Omental fat pad (tissue), 4 donors: ENCODE measurements around the gene PPP1R7. TPM values are rescaled to one million over a fixed set of nuclear protein-coding genes. Genes with fewer than 3 reads are reported as not detected.
"Not testable (repeated sequence)": the region's sequence is repeated elsewhere in the genome, so short reads cannot be mapped to it uniquely, and the experiment has no call there.

Experiments
- ATAC-seq: fragments of 150-250 bp; one replicate; pipeline ENCODE4 v1.9.1; 2016; ENCODE audit warnings: mild to moderate bottlenecking, moderate library complexity; ENCODE audit not compliant: low FRiP score
- DNase-seq: peaks from one replicate; pipeline ENCODE4 v3.0.0-alpha.2; 2019; ENCODE audit warnings: low spot score
- CTCF ChIP-seq, 3 donors: fragments of 450-650 bp; IDR thresholded peaks; one replicate each; pipeline ENCODE4 v1.5.1; 2016 to 2017; ENCODE audit warnings: antibody characterized with exemption in 3 of 3, mild to moderate bottlenecking in 3 of 3, moderate library complexity in 2 of 3
- total RNA-seq, 4 donors: library from RNA; depleted of rRNA; stranded (reverse); fragments of >200 nt; gene quantifications; one replicate each; pipeline ENCODE4 v1.1.0, GENCODE V29; 2016

Gene PPP1R7
- total RNA-seq, 4 donors from 2014 or later: 33.4 to 41.8 (median 35.4) TPM

- no peak for DNase-seq
- ATAC-seq: no peak
- TF ChIP-seq CTCF (IDR thresholded peaks at IDR 0.05): no peak
These were observed 43.0 kb downstream of the PPP1R7 start for GRCh38 chr2:241193271-241193670.

- ATAC-seq (no peak), DNase-seq (no peak)
- no peak for TF ChIP-seq CTCF (IDR thresholded peaks at IDR 0.05)
These were observed 44.5 kb downstream of the PPP1R7 start for GRCh38 chr2:241194811-241195210.

GRCh38 chr2:241195506-241196130, 45.4 kb downstream of the PPP1R7 start:
- no peak for TF ChIP-seq CTCF (IDR thresholded peaks at IDR 0.05)
- ATAC-seq (no peak), DNase-seq (no peak)

- not testable (repeated sequence) for DNase-seq, ATAC-seq
These were observed 47.0 kb downstream of the PPP1R7 start for GRCh38 chr2:241197246-241197645.

- TF ChIP-seq CTCF (IDR thresholded peaks at IDR 0.05): no peak
- DNase-seq (no peak), ATAC-seq (no peak)
These were observed 47.7 kb downstream of the PPP1R7 start for GRCh38 chr2:241197947-241198346.

GRCh38 chr2:241198381-241199279, 48.4 kb downstream of the PPP1R7 start:
- no peak for DNase-seq
- TF ChIP-seq CTCF (IDR thresholded peaks at IDR 0.05): no peak
- ATAC-seq: no peak

- TF ChIP-seq CTCF (IDR thresholded peaks at IDR 0.05): no peak
- no peak for ATAC-seq
- DNase-seq: no peak
These were observed 49.0 kb downstream of the PPP1R7 start for GRCh38 chr2:241199286-241199685.
